ENCODE results near the gene CD160. TPM values are rescaled to one million over a fixed set of nuclear protein-coding genes. Genes with fewer than 3 reads are reported as not detected.
"Not testable (repeated sequence)": the region's sequence is repeated elsewhere in the genome, so short reads cannot be mapped to it uniquely, and the experiment has no call there.

CD160 gene
- total RNA-seq, 2 experiments from 2014 or later, result not detected

DNA sequence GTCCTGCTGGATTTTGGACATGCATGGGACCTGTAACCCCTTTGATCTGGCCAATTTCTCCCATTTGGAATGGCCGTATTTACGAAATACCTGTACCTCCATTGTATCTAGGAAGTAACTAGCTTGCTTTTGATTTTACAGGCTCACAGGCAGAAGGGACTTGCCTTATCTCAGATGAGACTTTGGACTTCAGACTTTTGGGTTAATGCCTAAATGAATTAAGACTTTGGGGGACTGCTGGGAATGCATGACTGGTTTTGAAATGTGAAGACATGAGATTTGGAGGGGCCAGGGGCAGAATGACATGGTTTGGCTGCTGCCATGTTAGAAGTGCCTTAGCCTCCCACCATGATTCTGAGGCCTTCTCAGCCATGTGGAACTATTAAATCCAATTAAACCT is 42.7 kb downstream of the CD160 start:
- H3K27ac Mint-ChIP-seq; H3K9me3 Mint-ChIP-seq; intact Hi-C loops (cut with DNase I, micrococcal nuclease); POLR2A ChIA-PET; H3K27ac ChIP-seq (ENCODE audit: low read depth in 1 of 2, low read length in 2 of 2); H3K27me3 ChIP-seq (ENCODE audit: control insufficient read depth in 1 of 2, insufficient read depth in 2 of 2, low read length in 2 of 2); H3K9me3 ChIP-seq (ENCODE audit: control insufficient read depth in 1 of 2, insufficient read depth in 1 of 2, low read length in 2 of 2); H3K27me3 Mint-ChIP-seq; H3K4me1 ChIP-seq (ENCODE audit: insufficient read depth, low read length); ATAC-seq (ENCODE audit: poor library complexity); H3K4me3 Mint-ChIP-seq; CTCF ChIA-PET; H3K4me3 ChIP-seq (ENCODE audit: low read length); H3K4me1 Mint-ChIP-seq (ENCODE audit: low read depth); DNase-seq: not testable (repeated sequence)
- H3K36me3 Mint-ChIP-seq (ENCODE audit: low read depth), result peaks cover 66% of the 10 kb centered on the region
- peaks cover 29% of the 10 kb centered on the region for H3K36me3 ChIP-seq (ENCODE audit: insufficient read depth, low read length)

DNA sequence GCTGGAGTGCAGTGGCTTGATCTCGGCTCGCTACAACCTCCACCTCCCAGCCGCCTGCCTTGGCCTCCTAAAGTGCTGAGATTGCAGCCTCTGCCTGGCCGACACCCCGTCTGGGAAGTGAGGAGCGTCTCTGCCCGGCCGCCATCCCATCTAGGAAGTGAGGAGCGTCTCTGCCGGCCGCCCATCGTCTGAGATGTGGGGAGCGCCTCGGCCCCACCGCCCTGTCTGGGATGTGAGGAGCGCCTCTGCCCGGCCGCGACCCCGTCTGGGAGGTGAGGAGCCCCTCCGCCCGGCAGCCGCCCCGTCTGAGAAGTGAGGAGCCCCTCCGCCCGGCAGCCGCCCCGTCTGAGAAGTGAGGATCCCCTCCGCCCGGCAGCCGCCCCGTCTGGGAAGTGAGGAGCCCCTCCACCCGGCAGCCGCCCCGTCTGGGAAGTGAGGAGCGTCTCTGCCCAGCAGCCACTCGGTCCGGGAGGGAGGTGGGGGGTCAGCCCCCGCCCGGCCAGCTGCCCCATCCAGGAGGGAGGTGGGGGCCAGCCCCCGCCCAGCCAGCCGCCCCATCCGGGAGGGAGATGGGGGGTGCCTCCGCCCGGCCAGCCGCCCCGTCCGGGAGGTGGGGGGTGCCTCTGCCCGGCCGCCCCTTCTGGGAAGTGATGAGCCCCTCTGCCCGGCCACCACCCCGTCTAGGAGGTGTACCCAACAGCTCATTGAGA is 45.1 kb downstream of the CD160 start:
- H3K4me3 Mint-ChIP-seq; H3K4me1 ChIP-seq (ENCODE audit: insufficient read depth, low read length); H3K9me3 ChIP-seq (ENCODE audit: control insufficient read depth in 1 of 2, insufficient read depth in 1 of 2, low read length in 2 of 2); H3K27ac Mint-ChIP-seq; H3K4me1 Mint-ChIP-seq (ENCODE audit: low read depth); DNase-seq; H3K4me3 ChIP-seq (ENCODE audit: low read length); POLR2A ChIA-PET; H3K9me3 Mint-ChIP-seq; H3K27me3 Mint-ChIP-seq; intact Hi-C loops (cut with DNase I, micrococcal nuclease); ATAC-seq (ENCODE audit: poor library complexity); H3K27ac ChIP-seq (ENCODE audit: low read depth in 1 of 2, low read length in 2 of 2); CTCF ChIA-PET; H3K27me3 ChIP-seq (ENCODE audit: control insufficient read depth in 1 of 2, insufficient read depth in 2 of 2, low read length in 2 of 2): not testable (repeated sequence)
- H3K36me3 Mint-ChIP-seq (ENCODE audit: low read depth), result peaks cover 66% of the 10 kb centered on the region
- H3K36me3 ChIP-seq (ENCODE audit: insufficient read depth, low read length), result peaks cover 19% of the 10 kb centered on the region

DNA sequence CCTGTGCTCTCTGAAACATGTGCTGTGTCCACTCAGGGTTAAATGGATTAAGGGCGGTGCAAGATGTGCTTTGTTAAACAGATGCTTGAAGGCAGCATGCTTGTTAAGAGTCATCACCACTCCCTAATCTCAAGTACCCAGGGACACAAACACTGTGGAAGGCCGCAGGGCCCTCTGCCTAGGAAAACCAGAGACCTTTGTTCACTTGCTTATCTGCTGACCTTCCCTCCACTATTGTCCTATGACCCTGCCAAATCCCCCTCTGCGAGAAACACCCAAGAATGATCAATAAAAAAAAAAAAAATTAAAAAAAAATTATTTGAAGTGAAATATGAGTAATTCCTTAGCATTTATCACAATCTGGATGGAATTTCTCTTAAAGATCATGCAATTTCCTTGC is 45.8 kb downstream of the CD160 start:
- H3K27me3 ChIP-seq (ENCODE audit: control insufficient read depth in 1 of 2, insufficient read depth in 2 of 2, low read length in 2 of 2); H3K4me1 Mint-ChIP-seq (ENCODE audit: low read depth); DNase-seq; H3K27me3 Mint-ChIP-seq; H3K4me3 ChIP-seq (ENCODE audit: low read length); H3K4me1 ChIP-seq (ENCODE audit: insufficient read depth, low read length); ATAC-seq (ENCODE audit: poor library complexity); H3K27ac ChIP-seq (ENCODE audit: low read depth in 1 of 2, low read length in 2 of 2); H3K4me3 Mint-ChIP-seq; CTCF ChIA-PET; POLR2A ChIA-PET; H3K9me3 Mint-ChIP-seq; H3K9me3 ChIP-seq (ENCODE audit: control insufficient read depth in 1 of 2, insufficient read depth in 1 of 2, low read length in 2 of 2); H3K27ac Mint-ChIP-seq; intact Hi-C loops (cut with DNase I, micrococcal nuclease): not testable (repeated sequence)
- H3K36me3 ChIP-seq (ENCODE audit: insufficient read depth, low read length), result peaks cover 15% of the 10 kb centered on the region
- peaks cover 65% of the 10 kb centered on the region for H3K36me3 Mint-ChIP-seq (ENCODE audit: low read depth)

DNA sequence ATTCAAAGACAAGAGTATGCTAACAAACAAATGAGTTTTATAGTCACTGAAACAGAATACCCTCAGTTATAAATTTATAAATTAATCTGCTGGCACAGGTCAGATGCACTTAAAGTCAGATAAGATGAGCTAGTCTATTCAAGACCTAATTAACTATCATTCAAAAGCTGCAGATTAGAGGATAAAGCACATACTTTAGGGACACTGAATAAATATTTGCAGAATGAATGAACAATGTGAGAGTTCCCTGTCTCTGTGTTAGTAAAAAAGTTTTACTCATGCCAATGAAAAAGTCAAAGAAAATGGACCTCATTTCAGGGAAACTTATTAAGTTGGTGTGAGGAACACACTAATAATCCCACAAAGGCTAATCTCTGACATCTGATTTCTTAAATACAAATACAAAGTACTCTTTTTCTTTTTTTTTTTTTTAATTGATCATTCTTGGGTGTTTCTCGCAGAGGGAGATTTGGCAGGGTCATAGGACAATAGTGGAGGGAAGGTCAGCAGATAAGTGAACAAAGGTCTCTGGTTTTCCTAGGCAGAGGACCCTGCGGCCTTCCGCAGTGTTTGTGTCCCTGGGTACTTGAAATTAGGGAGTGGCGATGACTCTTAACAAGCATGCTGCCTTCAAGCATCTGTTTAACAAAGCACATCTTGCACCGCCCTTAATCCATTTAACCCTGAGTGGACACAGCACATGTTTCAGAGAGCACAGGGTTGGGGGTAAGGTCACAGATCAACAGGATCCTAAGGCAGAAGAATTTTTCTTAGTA is 46.5 kb downstream of the CD160 start:
- POLR2A ChIA-PET; H3K4me3 ChIP-seq (ENCODE audit: low read length); H3K27me3 ChIP-seq (ENCODE audit: control insufficient read depth in 1 of 2, insufficient read depth in 2 of 2, low read length in 2 of 2); CTCF ChIA-PET; H3K9me3 Mint-ChIP-seq; DNase-seq; ATAC-seq (ENCODE audit: poor library complexity); H3K9me3 ChIP-seq (ENCODE audit: control insufficient read depth in 1 of 2, insufficient read depth in 1 of 2, low read length in 2 of 2); H3K4me1 Mint-ChIP-seq (ENCODE audit: low read depth); H3K27me3 Mint-ChIP-seq; H3K4me3 Mint-ChIP-seq; H3K27ac Mint-ChIP-seq; H3K27ac ChIP-seq (ENCODE audit: low read depth in 1 of 2, low read length in 2 of 2); H3K4me1 ChIP-seq (ENCODE audit: insufficient read depth, low read length); intact Hi-C loops (cut with DNase I, micrococcal nuclease): not testable (repeated sequence)
- peaks cover 67% of the 10 kb centered on the region for H3K36me3 Mint-ChIP-seq (ENCODE audit: low read depth)
- peaks cover 18% of the 10 kb centered on the region for H3K36me3 ChIP-seq (ENCODE audit: insufficient read depth, low read length)

GRCh38 chr1:145766926-145767325 is 47.6 kb downstream of the CD160 start:
- H3K4me3 ChIP-seq (ENCODE audit: low read length); H3K9me3 Mint-ChIP-seq; H3K4me1 Mint-ChIP-seq (ENCODE audit: low read depth); CTCF ChIA-PET; H3K27ac ChIP-seq (ENCODE audit: low read depth in 1 of 2, low read length in 2 of 2); DNase-seq; H3K27me3 ChIP-seq (ENCODE audit: control insufficient read depth in 1 of 2, insufficient read depth in 2 of 2, low read length in 2 of 2); H3K27me3 Mint-ChIP-seq; H3K4me1 ChIP-seq (ENCODE audit: insufficient read depth, low read length); H3K4me3 Mint-ChIP-seq; POLR2A ChIA-PET; H3K9me3 ChIP-seq (ENCODE audit: control insufficient read depth in 1 of 2, insufficient read depth in 1 of 2, low read length in 2 of 2); H3K27ac Mint-ChIP-seq; intact Hi-C loops (cut with DNase I, micrococcal nuclease); ATAC-seq (ENCODE audit: poor library complexity): not testable (repeated sequence)
- peaks cover 24% of the 10 kb centered on the region for H3K36me3 ChIP-seq (ENCODE audit: insufficient read depth, low read length)
- peaks cover 67% of the 10 kb centered on the region for H3K36me3 Mint-ChIP-seq (ENCODE audit: low read depth)

DNA sequence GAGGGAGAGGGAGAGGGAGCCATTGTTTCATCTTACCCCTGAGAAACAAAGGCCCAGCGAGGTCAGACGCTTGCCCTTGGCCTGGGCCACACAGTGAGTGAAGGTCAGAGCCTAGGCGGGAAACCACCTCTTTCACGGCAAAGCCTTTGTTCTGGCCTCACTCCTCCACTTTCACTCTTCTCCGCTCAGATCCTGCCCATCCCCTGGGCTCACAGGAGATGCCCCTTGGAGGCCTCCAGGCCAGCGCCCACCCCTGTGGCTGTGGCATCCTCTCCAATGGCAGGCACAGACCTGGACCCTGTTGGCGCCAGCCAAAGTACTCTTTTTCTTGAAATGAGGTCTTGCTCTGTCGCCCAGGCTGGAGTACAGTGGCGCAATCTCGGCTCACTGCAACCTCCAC is 48.7 kb downstream of the CD160 start:
- H3K4me3 ChIP-seq (ENCODE audit: low read length); H3K4me1 Mint-ChIP-seq (ENCODE audit: low read depth); POLR2A ChIA-PET; H3K4me1 ChIP-seq (ENCODE audit: insufficient read depth, low read length); intact Hi-C loops (cut with DNase I, micrococcal nuclease); H3K9me3 ChIP-seq (ENCODE audit: control insufficient read depth in 1 of 2, insufficient read depth in 1 of 2, low read length in 2 of 2); H3K9me3 Mint-ChIP-seq; H3K27ac Mint-ChIP-seq; DNase-seq; H3K27me3 Mint-ChIP-seq; H3K27ac ChIP-seq (ENCODE audit: low read depth in 1 of 2, low read length in 2 of 2); ATAC-seq (ENCODE audit: poor library complexity); CTCF ChIA-PET; H3K4me3 Mint-ChIP-seq; H3K27me3 ChIP-seq (ENCODE audit: control insufficient read depth in 1 of 2, insufficient read depth in 2 of 2, low read length in 2 of 2): not testable (repeated sequence)
- peaks cover 20% of the 10 kb centered on the region for H3K36me3 ChIP-seq (ENCODE audit: insufficient read depth, low read length)
- peaks cover 67% of the 10 kb centered on the region for H3K36me3 Mint-ChIP-seq (ENCODE audit: low read depth)

Measured in CD4-positive, alpha-beta T cell (primary cell).